Amygdala (tissue), 56 donors: Measurements from ENCODE around the gene OR10V1.
A peak's percentile ranks its signal among the peaks of the same experiment; 100 is the strongest.
"Not testable (repeated sequence)": the region's sequence is repeated elsewhere in the genome, so short reads cannot be mapped to it uniquely, and the experiment has no call there.

Experiments
- DNase-seq, 56 donors: peaks; one replicate each; lab custom pipeline; 2025; lab: John Stamatoyannopoulos, UW

The OR10V1 gene

GRCh38 chr11:59716051-59716450 lies 2.4 kb upstream of the OR10V1 start:
- DNase-seq = no peak

GRCh38 chr11:59710136-59710847 lies 3.4 kb downstream of the OR10V1 start:
- no peak for DNase-seq

GRCh38 chr11:59708537-59708936 lies 5.1 kb downstream of the OR10V1 start:
- no peak for DNase-seq

GRCh38 chr11:59707371-59707770 lies 6.3 kb downstream of the OR10V1 start:
- no peak for DNase-seq

GRCh38 chr11:59706518-59707285 lies 6.9 kb downstream of the OR10V1 start:
- DNase-seq = no peak

GRCh38 chr11:59705294-59705693 lies 8.4 kb downstream of the OR10V1 start:
- no peak for DNase-seq

GRCh38 chr11:59703515-59703914 lies 10.1 kb downstream of the OR10V1 start:
- DNase-seq = not testable (repeated sequence)

GRCh38 chr11:59700157-59700556 lies 13.5 kb downstream of the OR10V1 start:
- DNase-seq = not testable (repeated sequence)

GRCh38 chr11:59698506-59698905 lies 15.1 kb downstream of the OR10V1 start:
- no peak for DNase-seq

GRCh38 chr11:59692915-59693314 lies 20.7 kb downstream of the OR10V1 start:
- no peak for DNase-seq

- DNase-seq = no peak
Measured at GRCh38 chr11:59691156-59691555, 22.5 kb downstream of the OR10V1 start.

GRCh38 chr11:59689015-59689414 lies 24.6 kb downstream of the OR10V1 start:
- no peak for DNase-seq

- DNase-seq = not testable (repeated sequence)
Measured at GRCh38 chr11:59681260-59681725, 32.4 kb downstream of the OR10V1 start.

- peak in 19 of 56 donors; percentile 0 to 27 (median 4) for DNase-seq
Measured at GRCh38 chr11:59680287-59681154, 33.1 kb downstream of the OR10V1 start.

GRCh38 chr11:59679347-59679746 lies 34.3 kb downstream of the OR10V1 start:
- no peak for DNase-seq

GRCh38 chr11:59678813-59679165 lies 34.9 kb downstream of the OR10V1 start:
- no peak for DNase-seq

GRCh38 chr11:59678118-59678812 lies 35.4 kb downstream of the OR10V1 start:
- no peak for DNase-seq

GRCh38 chr11:59676205-59676604 lies 37.4 kb downstream of the OR10V1 start:
- no peak for DNase-seq

- no peak for DNase-seq
Measured at GRCh38 chr11:59674291-59674690, 39.4 kb downstream of the OR10V1 start.

GRCh38 chr11:59673291-59673690 lies 40.4 kb downstream of the OR10V1 start:
- no peak for DNase-seq
